GM19455 (cell line): Measurements from ENCODE around the gene OR2A1.
A peak's percentile ranks its signal among the peaks of the same experiment; 100 is the strongest.
"Not testable (repeated sequence)": the region's sequence is repeated elsewhere in the genome, so short reads cannot be mapped to it uniquely, and the experiment has no call there.

ENCODE experiments used
- ATAC-seq: cut with Tn5 transposase; IDR thresholded peaks from one replicate; pipeline ENCODE4 v1.9.1; 2021; ENCODE audit not compliant: unreplicated experiment

Gene OR2A1

GRCh38 chr7:144311872-144312469 is at the start of gene OR2A1:
TSS of gene OR2A1 (plus strand) at chr7:144312419. CDS start at chr7:144318125, 5,706 bp downstream.
- not testable (repeated sequence) for ATAC-seq

- ATAC-seq: not testable (repeated sequence)
Measured at GRCh38 chr7:144264692-144265091, 47.5 kb upstream of the OR2A1 start, which contains the start of gene OR2A7. TSS of gene OR2A7 (minus strand) at chr7:144264792. CDS start at chr7:144259628, 5,164 bp downstream.

GRCh38 chr7:144269188-144269587 is 43.0 kb upstream of the OR2A1 start, which contains the start of gene CTAGE8:
TSS of gene CTAGE8 (minus strand) at chr7:144269288. CDS start at chr7:144269250, 38 bp downstream.
- ATAC-seq: not testable (repeated sequence)

GRCh38 chr7:144275281-144275680 is 36.9 kb upstream of the OR2A1 start:
- not testable (repeated sequence) for ATAC-seq

- ATAC-seq: not testable (repeated sequence)
Measured at GRCh38 chr7:144280010-144280409, 32.2 kb upstream of the OR2A1 start.

GRCh38 chr7:144281981-144282380 is 30.2 kb upstream of the OR2A1 start:
- ATAC-seq: not testable (repeated sequence)

- not testable (repeated sequence) for ATAC-seq
Measured at GRCh38 chr7:144282490-144282889, 29.7 kb upstream of the OR2A1 start.

- ATAC-seq: not testable (repeated sequence)
Measured at GRCh38 chr7:144283716-144284115, 28.5 kb upstream of the OR2A1 start.

GRCh38 chr7:144287171-144287784 is 24.9 kb upstream of the OR2A1 start:
- not testable (repeated sequence) for ATAC-seq

- ATAC-seq: not testable (repeated sequence)
Measured at GRCh38 chr7:144291607-144292006, 20.6 kb upstream of the OR2A1 start.

- not testable (repeated sequence) for ATAC-seq
Measured at GRCh38 chr7:144292384-144293161, 19.6 kb upstream of the OR2A1 start.

- peak; percentile 84 for ATAC-seq
Measured at GRCh38 chr7:144293794-144294499, 18.3 kb upstream of the OR2A1 start.

GRCh38 chr7:144302578-144303303 is 9.5 kb upstream of the OR2A1 start:
- not testable (repeated sequence) for ATAC-seq

- not testable (repeated sequence) for ATAC-seq
Measured at GRCh38 chr7:144303607-144304006, 8.6 kb upstream of the OR2A1 start.

GRCh38 chr7:144305156-144305555 is 7.1 kb upstream of the OR2A1 start:
- not testable (repeated sequence) for ATAC-seq

- not testable (repeated sequence) for ATAC-seq
Measured at GRCh38 chr7:144309702-144310101, 2.5 kb upstream of the OR2A1 start.

GRCh38 chr7:144311218-144311617 is 1.0 kb upstream of the OR2A1 start:
- not testable (repeated sequence) for ATAC-seq

- ATAC-seq: not testable (repeated sequence)
Measured at GRCh38 chr7:144317537-144317936, 5.3 kb downstream of the OR2A1 start.

GRCh38 chr7:144319547-144319946 is 7.3 kb downstream of the OR2A1 start:
- ATAC-seq: not testable (repeated sequence)

- ATAC-seq: not testable (repeated sequence)
Measured at GRCh38 chr7:144321677-144322206, 9.5 kb downstream of the OR2A1 start.
